H9 (cell line): Measurements from ENCODE around the gene PLEKHG5. TPM values are rescaled to one million over a fixed set of nuclear protein-coding genes. Genes with fewer than 3 reads are reported as not detected.

Experiments used
- DNase-seq: peaks from one replicate; pipeline ENCODE4 v3.0.0-alpha.2; 2017
- H2AFZ ChIP-seq: one replicate; pipeline ENCODE4 v1.6.1; 2013; ENCODE audit warnings: mild to moderate bottlenecking, low read length, control low read depth, moderate library complexity
- H2AK5ac ChIP-seq: 2 replicates; pipeline ENCODE4 v1.6.1; 2013; ENCODE audit warnings: low read length, control low read depth, mixed read lengths; ENCODE audit not compliant: insufficient read length
- H2BK120ac ChIP-seq: one replicate; pipeline ENCODE4 v1.6.1; 2013; ENCODE audit warnings: low read depth, mild to moderate bottlenecking, low read length, control low read depth, inconsistent platforms; ENCODE audit not compliant: poor library complexity, severe bottlenecking
- H2BK12ac ChIP-seq: 2 replicates; pipeline ENCODE4 v1.6.1; 2013; ENCODE audit warnings: low read length, control low read depth, mixed read lengths, low read depth; ENCODE audit not compliant: insufficient read length
- H2BK15ac ChIP-seq: 2 replicates; pipeline ENCODE4 v1.6.1; 2013; ENCODE audit warnings: low read depth, low read length, control low read depth
- H2BK20ac ChIP-seq: one replicate; pipeline ENCODE4 v1.6.1; 2013; ENCODE audit warnings: low read depth, mild to moderate bottlenecking, low read length, control low read depth, inconsistent platforms; ENCODE audit not compliant: poor library complexity, severe bottlenecking
- H2BK5ac ChIP-seq: 2 replicates; pipeline ENCODE4 v1.6.1; 2013; ENCODE audit warnings: low read length, control low read depth, mixed read lengths; ENCODE audit not compliant: insufficient read length
- H3K14ac ChIP-seq: 2 replicates; pipeline ENCODE4 v1.6.1; 2013; ENCODE audit warnings: low read length, control low read depth; ENCODE audit not compliant: insufficient read depth
- H3K18ac ChIP-seq: 2 replicates; pipeline ENCODE4 v1.6.1; 2013; ENCODE audit warnings: low read depth, mild to moderate bottlenecking, mixed read lengths, low read length, control low read depth; ENCODE audit not compliant: insufficient read length
- H3K23ac ChIP-seq: 2 replicates; pipeline ENCODE4 v1.6.1; 2013; ENCODE audit warnings: low read length, control low read depth, mixed read lengths, low read depth; ENCODE audit not compliant: insufficient read length
- H3K23me2 ChIP-seq: 2 replicates; pipeline ENCODE4 v1.6.1; 2013; ENCODE audit warnings: low read depth, mild to moderate bottlenecking, mixed read lengths, low read length, control low read depth; ENCODE audit not compliant: insufficient read length, poor library complexity, severe bottlenecking
- H3K27ac ChIP-seq: 2 replicates; pipeline ENCODE4 v1.5.1; 2013; ENCODE audit warnings: low read length, control low read depth, mixed read lengths, low read depth; ENCODE audit not compliant: insufficient read length
- H3K27me3 ChIP-seq: 2 replicates; pipeline ENCODE4 v1.6.1; 2013; ENCODE audit warnings: low read length, control low read depth, inconsistent platforms; ENCODE audit not compliant: insufficient read depth
- H3K4ac ChIP-seq: 2 replicates; pipeline ENCODE4 v1.6.1; 2013; ENCODE audit warnings: low read depth, mild to moderate bottlenecking, control low read depth, inconsistent platforms, low read length, moderate library complexity
- H3K4me1 ChIP-seq: 2 replicates; pipeline ENCODE4 v1.6.1; 2013; ENCODE audit warnings: low read length, control low read depth, inconsistent platforms; ENCODE audit not compliant: insufficient read depth
- H3K4me2 ChIP-seq: 2 replicates; pipeline ENCODE4 v1.6.1; 2013; ENCODE audit warnings: low read length, control low read depth, mixed read lengths; ENCODE audit not compliant: insufficient read length, insufficient read depth
- H3K56ac ChIP-seq: 2 replicates; pipeline ENCODE4 v1.6.1; 2013; ENCODE audit warnings: low read depth, mild to moderate bottlenecking, mixed read lengths, low read length, control low read depth; ENCODE audit not compliant: insufficient read length
- H3K79me1 ChIP-seq: 2 replicates; pipeline ENCODE4 v1.6.1; 2013; ENCODE audit warnings: low read depth, mild to moderate bottlenecking, moderate library complexity, low read length, control low read depth, inconsistent platforms; ENCODE audit not compliant: insufficient read depth, poor library complexity, severe bottlenecking
- H3K79me2 ChIP-seq: 2 replicates; pipeline ENCODE4 v1.6.1; 2013; ENCODE audit warnings: low read length, control low read depth, inconsistent platforms; ENCODE audit not compliant: insufficient read depth
- H3K9ac ChIP-seq: 2 replicates; pipeline ENCODE4 v1.6.1; 2013; ENCODE audit warnings: low read length, control low read depth, mixed read lengths; ENCODE audit not compliant: insufficient read length; ENCODE audit errors: extremely low read depth
- H3K9me3 ChIP-seq: one replicate; pipeline ENCODE4 v1.6.1; 2013; ENCODE audit warnings: low read depth, low read length, inconsistent platforms; ENCODE audit not compliant: control insufficient read depth
- H3T11ph ChIP-seq: one replicate; pipeline ENCODE4 v1.6.1; 2013; ENCODE audit warnings: mild to moderate bottlenecking, low read length, control low read depth, inconsistent platforms
- H4K20me1 ChIP-seq: one replicate; pipeline ENCODE4 v1.6.1; 2013; ENCODE audit not compliant: control insufficient read depth, insufficient read length, insufficient read depth
- H4K5ac ChIP-seq: 2 replicates; pipeline ENCODE4 v1.6.1; 2013; ENCODE audit warnings: low read depth, mild to moderate bottlenecking, mixed read lengths, low read length, control low read depth; ENCODE audit not compliant: insufficient read length
- H4K8ac ChIP-seq: replicated peaks from 2 replicates; pipeline ENCODE4 v1.6.1; 2013; ENCODE audit warnings: low read length, control low read depth, mixed read lengths, low read depth; ENCODE audit not compliant: insufficient read length
- H4K91ac ChIP-seq: 2 replicates; pipeline ENCODE4 v1.6.1; 2013; ENCODE audit warnings: low read depth, mild to moderate bottlenecking, moderate library complexity, mixed read lengths, low read length, control low read depth; ENCODE audit not compliant: insufficient read length
- H3K27ac Mint-ChIP-seq, 3 experiments: 2 replicates in 2 of 3; 3 replicates in 1 of 3; pipeline ENCODE4 v1.8.0; 2020 to 2021; ENCODE audit warnings: mixed read lengths in 3 of 3, mild to moderate bottlenecking in 1 of 3, moderate library complexity in 1 of 3
- H3K27me3 Mint-ChIP-seq: 2 replicates; pipeline ENCODE4 v1.8.0; 2021; ENCODE audit warnings: low read depth, mild to moderate bottlenecking, moderate library complexity, mixed read lengths
- H3K36me3 Mint-ChIP-seq, 3 experiments: 2 replicates in 2 of 3; 3 replicates in 1 of 3; pipeline ENCODE4 v1.8.0; 2020 to 2021; ENCODE audit warnings: low read depth in 3 of 3, mixed read lengths in 3 of 3; ENCODE audit not compliant: insufficient read depth in 1 of 3
- H3K4me1 Mint-ChIP-seq, 2 experiments: 2 replicates each; pipeline ENCODE4 v1.8.0; 2020; ENCODE audit warnings: mixed read lengths in 2 of 2
- H3K4me3 Mint-ChIP-seq, 2 experiments: 2 replicates in 1 of 2; 3 replicates in 1 of 2; pipeline ENCODE4 v1.8.0; 2020 to 2021; ENCODE audit warnings: mild to moderate bottlenecking in 2 of 2, mixed read lengths in 2 of 2, moderate library complexity in 1 of 2
- H3K9me3 Mint-ChIP-seq, 2 experiments: 2 replicates in 1 of 2; 3 replicates in 1 of 2; pipeline ENCODE4 v1.8.0; 2020; ENCODE audit warnings: mild to moderate bottlenecking in 2 of 2, mixed read lengths in 2 of 2, moderate library complexity in 1 of 2
- CTCF ChIP-seq: fragments of 200-600 bp; sonication (generic); conservative IDR thresholded peaks from 3 replicates; pipeline ENCODE4 v1.8.0; 2021; ENCODE audit warnings: antibody characterized with exemption, mild to moderate bottlenecking
- WGBS: extraction: QIAGEN DNeasy Blood & Tissue Kit; methylation state at CpG from one replicate; pipeline ENCODE4 v1.1.7; 2013; ENCODE audit warnings: missing lambda C conversion rate, low lambda C conversion rate, mixed read lengths; ENCODE audit not compliant: insufficient read length; ENCODE audit errors: extremely low coverage; 5-methylcytosine and 5-hydroxymethylcytosine counted together
- total RNA-seq: library from RNA; stranded (reverse); gene quantifications from 2 replicates; pipeline ENCODE4 v1.2.1, GENCODE V29; 2021

The PLEKHG5 gene
- total RNA-seq, 1 experiment from 2014 or later = 22.3 TPM

- no peak overlapping the region for H2AK5ac ChIP-seq
- no peak overlapping the region for H3T11ph ChIP-seq
- no peak overlapping the region for H3K18ac ChIP-seq
- no peak overlapping the region for H3K9ac ChIP-seq
- no peaks in the 10 kb centered on the region for H3K79me1 ChIP-seq
- H3K4me2 ChIP-seq = no peak overlapping the region
- no peak overlapping the region for H3K56ac ChIP-seq
- H2BK5ac ChIP-seq = no peak overlapping the region
- H4K8ac ChIP-seq = no peak overlapping the region
- no peaks in the 10 kb centered on the region for H4K20me1 ChIP-seq
- Mint-ChIP-seq H3K27me3 (peaks cover 5% of the 10 kb centered on the region), H3K9me3 (no peaks in the 10 kb centered on the region; a peak in 1 of 5 replicates), H3K4me1 (peaks cover 14 to 20% of the 10 kb centered on the region in 2 experiments), H3K27ac (no peak overlapping the region), H3K36me3 (peaks cover 0 to 3% (median 3%) of the 10 kb centered on the region in 3 experiments; a peak in 4 of 7 replicates), H3K4me3 (no peak overlapping the region)
- WGBS = no CpG with 5 or more reads among the region's 14 CpGs
- H3K27ac ChIP-seq = no peak overlapping the region
- 0 out of 2 replicates have a peak, but pooled peaks cover 1% of the 10 kb centered on the region for H3K79me2 ChIP-seq
- H3K4me1 ChIP-seq = no peaks in the 10 kb centered on the region
- H2BK120ac ChIP-seq = no peak overlapping the region
- no peak overlapping the region for H2BK15ac ChIP-seq
- H3K23me2 ChIP-seq = peaks cover 5% of the 10 kb centered on the region
- no peak overlapping the region for H4K5ac ChIP-seq
- H3K9me3 ChIP-seq = no peaks in the 10 kb centered on the region
- no peaks in the 10 kb centered on the region for H3K27me3 ChIP-seq
- no peak for DNase-seq
- H2BK12ac ChIP-seq = no peak overlapping the region
- no peak overlapping the region for H2BK20ac ChIP-seq
- no peak overlapping the region for H2AFZ ChIP-seq
- no peak overlapping the region for H4K91ac ChIP-seq
- no peak for TF ChIP-seq CTCF
- H3K4ac ChIP-seq = no peak overlapping the region
- H3K14ac ChIP-seq = no peak overlapping the region
- no peak overlapping the region for H3K23ac ChIP-seq
These were observed 8.3 kb downstream of the PLEKHG5 start for GRCh38 chr1:6483017-6483760.
